Caki2 (cell line): Measurements from ENCODE around the gene OR4E2. TPM values are rescaled to one million over a fixed set of nuclear protein-coding genes. Genes with fewer than 3 reads are reported as not detected.
"Not testable (repeated sequence)": the region's sequence is repeated elsewhere in the genome, so short reads cannot be mapped to it uniquely, and the experiment has no call there.

Source experiments
- DNase-seq: peaks from one replicate; pipeline ENCODE4 v3.0.0-alpha.2; 2015; ENCODE audit warnings: low read depth
- in situ Hi-C: cut with HindIII; loops from 2 replicates; pipeline ENCODE4 v1.10.0; 2016; ENCODE audit warnings: low sequenced_read_pairs, low pct_unique_long_range_greater_than_20kb, mixed read lengths
- total RNA-seq: library from RNA; depleted of rRNA; stranded (reverse); fragments of >200 nt; shearing (Covaris generic); gene quantifications from 2 replicates; pipeline ENCODE4 v1.2.3, GENCODE V29; 2014; ENCODE audit warnings: low replicate concordance; rRNA removed

Gene OR4E2
- total RNA-seq, 1 experiment from 2014 or later: not detected

- in situ Hi-C loops: no loop called here
- no peak for DNase-seq
These were observed 21.9 kb downstream of the OR4E2 start for GRCh38 chr14:21675566-21675965.

GRCh38 chr14:21680072-21680471 lies 26.4 kb downstream of the OR4E2 start:
- in situ Hi-C loops: no loop called here
- no peak for DNase-seq

- in situ Hi-C loops: no loop called here
- DNase-seq: no peak
These were observed 32.8 kb downstream of the OR4E2 start for GRCh38 chr14:21686468-21686867.

- DNase-seq: no peak
- in situ Hi-C loops: no loop called here
These were observed 40.8 kb downstream of the OR4E2 start for GRCh38 chr14:21694425-21694824.

- in situ Hi-C loops, DNase-seq: not testable (repeated sequence)
These were observed 44.0 kb downstream of the OR4E2 start for GRCh38 chr14:21697662-21698061.

GRCh38 chr14:21698538-21698937 lies 44.9 kb downstream of the OR4E2 start:
- in situ Hi-C loops, DNase-seq: not testable (repeated sequence)

- in situ Hi-C loops: no loop called here
- DNase-seq: no peak
These were observed 45.9 kb downstream of the OR4E2 start for GRCh38 chr14:21699551-21699950.

GRCh38 chr14:21702316-21702715 lies 48.7 kb downstream of the OR4E2 start:
- DNase-seq: no peak
- in situ Hi-C loops: no loop called here

GRCh38 chr14:21703357-21704326 lies 50.0 kb downstream of the OR4E2 start:
- peak; percentile 30 for DNase-seq
- in situ Hi-C loops: no loop called here

GRCh38 chr14:21704338-21704737 lies 50.7 kb downstream of the OR4E2 start:
- in situ Hi-C loops: no loop called here
- DNase-seq: no peak

- peak; percentile 9 for DNase-seq
- in situ Hi-C loops: no loop called here
These were observed 57.8 kb downstream of the OR4E2 start for GRCh38 chr14:21711360-21711961.

GRCh38 chr14:21712036-21712435 lies 58.4 kb downstream of the OR4E2 start:
- no peak for DNase-seq
- in situ Hi-C loops: no loop called here

GRCh38 chr14:21714318-21714929 lies 60.8 kb downstream of the OR4E2 start:
- no peak for DNase-seq
- in situ Hi-C loops: no loop called here

Other genes starting within 250 kb of the OR4E2 start
- 21.0 and 21.9 TPM in 2 replicates for gene CHD8, start 197.7 kb upstream of the OR4E2 start, total RNA-seq
- gene RAB2B, start 176.9 kb upstream of the OR4E2 start, total RNA-seq: 13.1 and 24.4 TPM in 2 replicates
- 43.9 and 89.9 TPM in 2 replicates for gene TOX4, start 176.6 kb upstream of the OR4E2 start, total RNA-seq
- 24.9 and 57.2 TPM in 2 replicates for gene METTL3, start 142.5 kb upstream of the OR4E2 start, total RNA-seq
- 2.3 and 5.0 TPM in 2 replicates for gene SALL2, start 127.5 kb upstream of the OR4E2 start, total RNA-seq
- not detected in 2 replicates for gene OR10G3, start 73.8 kb upstream of the OR4E2 start, total RNA-seq
- gene OR10G2, start 18.9 kb upstream of the OR4E2 start, total RNA-seq: not detected in 2 replicates
- not detected in 2 replicates for gene OR4E1, start 20.0 kb downstream of the OR4E2 start, total RNA-seq